ENCODE results near the gene KRT16.
"Not testable (repeated sequence)": the region's sequence is repeated elsewhere in the genome, so short reads cannot be mapped to it uniquely, and the experiment has no call there.

Gene KRT16

GRCh38 chr17:41625602-41626001 is 13.0 kb upstream of the KRT16 start:
- in situ Hi-C loops (cut with HindIII; ENCODE audit: low sequenced_read_pairs) = no loop called here
- TF ChIP-seq CTCF (IDR thresholded peaks at IDR 0.05; ENCODE audit: low read depth, low read length, missing control alignments) = no peak
- DNase-seq (ENCODE audit: low read depth) = no peak
- no peak overlapping the region for H3K4me3 ChIP-seq (ENCODE audit: low read depth, low read length)

DNA sequence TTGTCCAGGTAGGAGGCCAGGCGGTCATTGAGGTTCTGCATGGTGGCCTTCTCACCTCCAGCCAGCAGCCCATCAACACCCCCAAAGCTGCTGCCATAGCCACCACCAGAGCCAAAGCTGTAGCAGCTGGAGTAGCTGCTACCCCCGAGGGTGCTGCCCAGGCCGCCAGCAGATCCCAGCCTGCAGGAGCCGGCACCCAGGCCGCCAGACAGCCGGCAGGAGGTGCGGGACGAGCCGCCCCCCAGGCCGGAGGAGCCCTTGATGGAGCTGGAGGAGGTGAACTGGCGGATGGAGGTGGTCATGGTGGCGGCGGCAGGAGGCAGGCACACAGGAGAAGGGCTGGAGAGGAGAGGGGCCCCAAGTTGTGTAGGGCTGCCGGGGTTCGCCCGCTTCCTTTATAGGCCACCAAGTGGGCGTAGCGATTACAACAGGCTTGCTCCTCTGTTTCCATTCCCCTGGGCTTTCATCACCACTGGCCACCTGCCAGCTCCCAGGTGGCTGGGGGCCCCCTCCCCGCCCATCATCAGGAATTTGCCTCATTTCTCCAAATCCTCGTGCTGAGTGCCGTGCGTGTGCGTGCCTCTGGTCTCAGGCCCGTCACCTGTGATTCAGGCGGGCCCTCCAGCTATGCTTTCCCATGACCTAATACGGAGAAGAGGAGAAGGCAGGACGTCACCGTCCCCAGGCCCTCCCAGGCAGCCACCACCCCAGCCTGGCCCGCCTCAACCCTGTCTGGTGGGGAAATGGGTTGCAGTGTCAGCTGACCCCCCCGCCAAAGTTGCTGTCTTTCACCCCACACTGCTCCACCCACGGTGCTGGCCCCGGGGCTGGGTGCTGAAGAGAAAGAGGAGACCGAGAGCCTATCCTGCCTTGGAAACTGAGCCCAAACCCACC is 11.9 kb upstream of the KRT16 start, which contains the start of gene KRT17:
Gene KRT17 (minus strand): TSS at position 368 of the 894 bp plus-strand sequence. CDS start 66 bp downstream, at position 302.
- no peak for TF ChIP-seq CTCF (IDR thresholded peaks at IDR 0.05; ENCODE audit: low read depth, low read length, missing control alignments)
- no peak within 1 kb of the TSS for H3K4me3 ChIP-seq (ENCODE audit: low read depth, low read length)
- in situ Hi-C loops (cut with HindIII; ENCODE audit: low sequenced_read_pairs) = no loop called here
- no peak for DNase-seq (ENCODE audit: low read depth)

DNA sequence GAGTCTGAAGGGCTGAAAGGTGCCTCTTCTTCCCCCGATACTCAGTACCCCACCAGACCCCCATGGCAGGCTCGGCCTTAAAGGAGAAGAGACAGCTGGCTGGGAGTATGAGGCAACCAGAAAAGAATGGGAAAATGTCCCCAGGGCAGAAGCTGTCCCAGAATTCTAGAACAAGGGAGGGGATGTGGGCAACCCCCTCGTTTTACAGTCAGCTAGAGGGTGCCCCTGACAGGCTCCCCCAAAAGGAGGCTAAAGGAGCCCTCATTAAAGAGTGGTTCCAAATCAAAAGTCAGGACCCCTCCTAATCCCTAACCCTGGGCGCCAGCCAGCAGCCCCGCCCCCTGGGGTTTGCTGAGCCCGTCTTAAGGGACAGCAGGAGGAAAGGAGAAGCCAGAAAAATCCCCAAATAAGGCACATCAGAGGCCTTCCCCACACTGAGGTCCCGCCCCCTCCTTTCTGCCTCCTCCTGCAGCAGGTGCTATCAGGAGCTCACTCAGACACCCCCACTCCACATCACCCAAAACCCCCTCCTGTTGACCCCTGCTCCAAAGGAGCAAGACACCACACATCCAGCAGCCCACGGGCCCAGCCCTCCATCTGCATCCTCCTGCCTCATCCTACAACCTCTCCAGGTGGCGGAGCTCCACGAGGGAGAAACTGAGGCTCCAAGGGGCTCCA is 10.8 kb upstream of the KRT16 start:
- DNase-seq (ENCODE audit: low read depth); in situ Hi-C loops (cut with HindIII; ENCODE audit: low sequenced_read_pairs); H3K4me3 ChIP-seq (ENCODE audit: low read depth, low read length): not testable (repeated sequence)

- H3K4me3 ChIP-seq (ENCODE audit: low read depth, low read length); in situ Hi-C loops (cut with HindIII; ENCODE audit: low sequenced_read_pairs): not testable (repeated sequence)
Observed at GRCh38 chr17:41622340-41623183, 10.0 kb upstream of the KRT16 start.

GRCh38 chr17:41621916-41622315 is 9.3 kb upstream of the KRT16 start:
- TF ChIP-seq CTCF (IDR thresholded peaks at IDR 0.05; ENCODE audit: low read depth, low read length, missing control alignments) = no peak
- no peak overlapping the region for H3K4me3 ChIP-seq (ENCODE audit: low read depth, low read length)
- DNase-seq (ENCODE audit: low read depth) = no peak
- in situ Hi-C loops (cut with HindIII; ENCODE audit: low sequenced_read_pairs) = no loop called here

More at GRCh38 chr17:41622340-41623183, 10.0 kb upstream of the KRT16 start:
- not testable (repeated sequence) for DNase-seq (ENCODE audit: low read depth)

DNA sequence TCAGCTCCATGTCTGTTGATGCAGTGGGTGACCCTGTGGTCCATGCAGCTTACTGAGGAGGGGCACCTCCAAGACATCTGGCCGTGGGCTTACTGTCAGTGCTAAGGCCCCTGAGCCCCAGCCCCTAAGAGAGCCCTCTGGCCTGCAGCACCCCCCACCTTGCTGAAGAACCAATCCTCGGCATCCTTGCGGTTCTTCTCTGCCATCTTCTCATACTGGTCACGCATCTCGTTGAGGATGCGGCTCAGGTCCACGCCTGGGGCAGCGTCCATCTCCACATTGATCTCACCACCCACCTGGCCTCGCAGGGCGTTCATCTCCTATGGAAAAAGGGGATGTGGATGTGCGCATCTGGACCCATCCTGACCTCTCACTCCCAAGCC is 8.9 kb upstream of the KRT16 start:
- DNase-seq (ENCODE audit: low read depth); in situ Hi-C loops (cut with HindIII; ENCODE audit: low sequenced_read_pairs); H3K4me3 ChIP-seq (ENCODE audit: low read depth, low read length): not testable (repeated sequence)

DNA sequence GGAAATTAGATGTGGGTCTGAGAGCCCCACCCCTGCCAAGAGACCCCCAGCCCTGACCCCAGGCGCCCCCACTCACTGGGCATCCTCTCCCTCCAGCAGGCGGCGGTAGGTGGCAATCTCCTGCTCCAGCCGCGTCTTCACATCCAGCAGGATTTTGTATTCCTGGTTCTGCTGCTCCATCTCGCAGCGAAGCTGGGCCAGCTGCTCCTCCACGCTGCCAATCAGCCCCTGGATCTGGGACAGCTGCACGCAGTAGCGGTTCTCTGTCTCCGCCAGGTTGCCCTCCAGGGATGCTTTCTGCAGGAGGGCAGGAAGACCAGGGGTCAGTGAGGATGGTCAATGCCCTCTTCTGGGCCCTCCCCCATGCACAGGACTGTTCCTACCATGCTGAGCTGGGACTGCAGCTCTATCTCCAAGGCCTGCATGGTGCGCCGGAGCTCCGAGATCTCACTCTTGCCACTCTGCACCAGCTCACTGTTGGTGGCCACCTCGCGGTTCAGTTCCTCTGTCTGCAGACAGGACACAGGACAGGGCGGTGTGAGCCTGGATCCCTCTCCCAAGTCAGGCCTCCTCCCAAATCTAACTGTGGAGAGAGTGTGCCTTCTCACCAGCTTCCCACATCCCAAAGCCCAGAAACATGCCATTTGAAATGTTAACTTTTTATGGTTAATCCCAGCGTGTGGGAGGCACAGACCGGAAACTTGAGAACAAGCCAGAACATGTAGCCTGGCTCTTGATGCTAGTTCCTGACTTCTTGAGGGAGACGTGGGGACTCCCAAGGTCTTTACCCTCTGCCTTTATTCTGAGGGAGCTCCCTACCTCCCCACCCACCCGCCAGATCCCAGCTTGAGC is 8.2 kb upstream of the KRT16 start:
- no peak for DNase-seq (ENCODE audit: low read depth)
- no peak overlapping the region for H3K4me3 ChIP-seq (ENCODE audit: low read depth, low read length)
- in situ Hi-C loops (cut with HindIII; ENCODE audit: low sequenced_read_pairs) = no loop called here
- TF ChIP-seq CTCF (IDR thresholded peaks at IDR 0.05; ENCODE audit: low read depth, low read length, missing control alignments) = no peak

DNA sequence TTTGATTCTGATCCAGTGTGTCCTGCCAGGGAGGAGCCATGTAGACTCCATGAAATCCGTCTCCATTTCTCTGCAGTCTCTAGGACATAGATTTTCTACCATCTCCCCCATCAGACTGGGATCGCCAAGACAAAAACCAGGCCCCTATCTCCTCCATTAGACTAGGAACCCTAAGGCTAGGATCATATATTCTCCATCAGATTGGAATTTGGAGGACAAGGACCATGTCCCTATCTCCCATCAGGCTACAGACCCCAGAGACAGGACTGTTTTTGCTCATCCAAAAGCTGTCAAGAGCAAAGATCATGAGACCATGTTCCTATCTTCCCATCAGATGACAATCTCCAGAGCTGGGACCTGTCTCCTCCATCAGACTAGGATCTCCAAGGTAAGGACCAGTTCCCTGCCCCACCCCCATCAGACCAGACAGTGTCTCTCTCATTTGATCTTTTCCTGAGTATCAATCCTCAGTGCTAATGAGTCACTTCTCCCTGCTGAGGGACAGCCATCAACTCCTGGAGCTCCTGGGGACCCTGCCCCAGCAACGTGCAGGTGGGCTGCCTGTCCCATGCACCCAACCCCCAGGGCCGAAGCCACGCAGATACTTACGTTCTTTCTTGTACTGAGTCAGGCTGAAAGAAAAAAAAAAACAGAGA is 7.5 kb upstream of the KRT16 start:
- DNase-seq (ENCODE audit: low read depth); in situ Hi-C loops (cut with HindIII; ENCODE audit: low sequenced_read_pairs); H3K4me3 ChIP-seq (ENCODE audit: low read depth, low read length): not testable (repeated sequence)
